ENCODE results near the gene UBE2L6. TPM values are rescaled to one million over a fixed set of nuclear protein-coding genes. Genes with fewer than 3 reads are reported as not detected.

UBE2L6 gene
- polyA plus RNA-seq, 1 experiment = 63.8 TPM

GRCh38 chr11:57549983-57550382 lies 17.5 kb downstream of the UBE2L6 start:
- TF ChIP-seq CTCF (IDR thresholded peaks at IDR 0.05; ENCODE audit: low read depth, low read length) = no peak
- Histone ChIP-seq H3K4me3 (ENCODE audit: low read depth, low read length) (no peak overlapping the region), H3K9me3 (ENCODE audit: control insufficient read depth, insufficient read depth, low read length) (no peaks in the 10 kb centered on the region; the same call in 1 of the 2 replicates), H3K27me3 (ENCODE audit: control insufficient read depth, insufficient read depth, low read length) (no peaks in the 10 kb centered on the region), H3K27ac (ENCODE audit: low read depth, low read length) (no peak overlapping the region)
- POLR2A ChIA-PET = no interaction called here
- CTCF ChIA-PET = interaction anchor here (0.9 to 1.6 kb wide), 2 partner anchors 9 to 91 kb away, joined by 3 to 6 read pairs; no protein-coding TSS in a partner anchor
- DNase-seq (ENCODE audit: low read depth, low spot score) = no peak

- Histone ChIP-seq H3K27me3 (ENCODE audit: control insufficient read depth, insufficient read depth, low read length) (peaks cover 3% of the 10 kb centered on the region), H3K4me3 (ENCODE audit: low read depth, low read length) (no peak overlapping the region), H3K27ac (ENCODE audit: low read depth, low read length) (no peak overlapping the region), H3K9me3 (ENCODE audit: control insufficient read depth, insufficient read depth, low read length) (no peaks in the 10 kb centered on the region)
- no peak for TF ChIP-seq CTCF (IDR thresholded peaks at IDR 0.05; ENCODE audit: low read depth, low read length)
- ChIA-PET CTCF (interaction anchor here (1.3 to 2.1 kb wide), 3 partner anchors 18 to 97 kb away, joined by 3 to 23 read pairs (median 6); no protein-coding TSS in a partner anchor), POLR2A (no interaction called here)
- DNase-seq (ENCODE audit: low read depth, low spot score) = no peak
Observed at GRCh38 chr11:57547854-57548377, 19.6 kb downstream of the UBE2L6 start.

GRCh38 chr11:57546869-57547475 lies 20.5 kb downstream of the UBE2L6 start:
- DNase-seq (ENCODE audit: low read depth, low spot score) = no peak
- no peaks in the 10 kb centered on the region for H3K9me3 ChIP-seq (ENCODE audit: control insufficient read depth, insufficient read depth, low read length)
- H3K4me3 ChIP-seq (ENCODE audit: low read depth, low read length) = no peak overlapping the region
- H3K27me3 ChIP-seq (ENCODE audit: control insufficient read depth, insufficient read depth, low read length) = peaks cover 8% of the 10 kb centered on the region
- TF ChIP-seq CTCF (IDR thresholded peaks at IDR 0.05; ENCODE audit: low read depth, low read length) = peak; percentile 34
- ChIA-PET POLR2A (no interaction called here), CTCF (interaction anchor here (0.9 to 2.1 kb wide), 6 partner anchors 19 to 201 kb away, joined by 3 to 23 read pairs (median 4); no protein-coding TSS in a partner anchor)
- H3K27ac ChIP-seq (ENCODE audit: low read depth, low read length) = no peak overlapping the region

GRCh38 chr11:57546451-57546850 lies 21.0 kb downstream of the UBE2L6 start:
- no peak for TF ChIP-seq CTCF (IDR thresholded peaks at IDR 0.05; ENCODE audit: low read depth, low read length)
- POLR2A ChIA-PET = no interaction called here
- CTCF ChIA-PET = interaction anchor here (0.9 to 2.1 kb wide), 4 partner anchors 20 to 200 kb away, joined by 3 to 23 read pairs (median 4); no protein-coding TSS in a partner anchor

GRCh38 chr11:57545883-57546282 lies 21.6 kb downstream of the UBE2L6 start:
- no peaks in the 10 kb centered on the region for H3K9me3 ChIP-seq (ENCODE audit: control insufficient read depth, insufficient read depth, low read length)
- TF ChIP-seq CTCF (IDR thresholded peaks at IDR 0.05; ENCODE audit: low read depth, low read length) = no peak
- peaks cover 10% of the 10 kb centered on the region for H3K27me3 ChIP-seq (ENCODE audit: control insufficient read depth, insufficient read depth, low read length)
- ChIA-PET POLR2A (no interaction called here), CTCF (interaction anchor here (1.1 kb wide), 1 partner anchor 89 kb away, joined by 3 read pairs; no protein-coding TSS in a partner anchor)
- no peak overlapping the region for H3K4me3 ChIP-seq (ENCODE audit: low read depth, low read length)
- H3K27ac ChIP-seq (ENCODE audit: low read depth, low read length) = no peak overlapping the region
- no peak for DNase-seq (ENCODE audit: low read depth, low spot score)

More at GRCh38 chr11:57546451-57546850, 21.0 kb downstream of the UBE2L6 start:
- Histone ChIP-seq H3K4me3 (ENCODE audit: low read depth, low read length) (no peak overlapping the region), H3K9me3 (ENCODE audit: control insufficient read depth, insufficient read depth, low read length) (no peaks in the 10 kb centered on the region), H3K27me3 (ENCODE audit: control insufficient read depth, insufficient read depth, low read length) (peaks cover 8% of the 10 kb centered on the region), H3K27ac (ENCODE audit: low read depth, low read length) (no peak overlapping the region)
- no peak for DNase-seq (ENCODE audit: low read depth, low spot score)
